ENCODE measurements around the gene ARHGAP44.
"Not testable (repeated sequence)": the region's sequence is repeated elsewhere in the genome, so short reads cannot be mapped to it uniquely, and the experiment has no call there.

Gene ARHGAP44

GRCh38 chr17:12815642-12816141 is 26.4 kb downstream of the ARHGAP44 start:
- DNase-seq = no peak

GRCh38 chr17:12821376-12821940 is 32.2 kb downstream of the ARHGAP44 start:
- DNase-seq = no peak

- DNase-seq = no peak
These were observed 37.1 kb downstream of the ARHGAP44 start for GRCh38 chr17:12826431-12826830.

GRCh38 chr17:12830777-12831247 is 41.5 kb downstream of the ARHGAP44 start:
- DNase-seq = no peak

GRCh38 chr17:12831839-12832238 is 42.5 kb downstream of the ARHGAP44 start:
- DNase-seq = no peak

GRCh38 chr17:12839042-12839441 is 49.7 kb downstream of the ARHGAP44 start:
- no peak for DNase-seq

GRCh38 chr17:12842936-12843335 is 53.6 kb downstream of the ARHGAP44 start:
- DNase-seq = no peak

GRCh38 chr17:12850996-12851395 is 61.7 kb downstream of the ARHGAP44 start:
- DNase-seq = no peak

- DNase-seq = no peak
These were observed 62.7 kb downstream of the ARHGAP44 start for GRCh38 chr17:12851901-12852435.

GRCh38 chr17:12853921-12854320 is 64.6 kb downstream of the ARHGAP44 start:
- DNase-seq = no peak

- no peak for DNase-seq
These were observed 67.1 kb downstream of the ARHGAP44 start for GRCh38 chr17:12856416-12856815.

GRCh38 chr17:12857592-12857991 is 68.3 kb downstream of the ARHGAP44 start:
- DNase-seq = no peak

GRCh38 chr17:12859520-12859919 is 70.2 kb downstream of the ARHGAP44 start:
- no peak for DNase-seq

GRCh38 chr17:12865769-12866168 is 76.5 kb downstream of the ARHGAP44 start:
- no peak for DNase-seq

- DNase-seq = no peak
These were observed 76.9 kb downstream of the ARHGAP44 start for GRCh38 chr17:12866244-12866643.

GRCh38 chr17:12867726-12868125 is 78.4 kb downstream of the ARHGAP44 start:
- DNase-seq = no peak

- not testable (repeated sequence) for DNase-seq
These were observed 84.3 kb downstream of the ARHGAP44 start for GRCh38 chr17:12873415-12874125.

GRCh38 chr17:12877953-12878669 is 88.8 kb downstream of the ARHGAP44 start:
- no peak for DNase-seq

GRCh38 chr17:12879096-12879495 is 89.8 kb downstream of the ARHGAP44 start:
- DNase-seq = not testable (repeated sequence)

GRCh38 chr17:12883472-12883871 is 94.2 kb downstream of the ARHGAP44 start:
- no peak for DNase-seq

- no peak for DNase-seq
These were observed 97.8 kb downstream of the ARHGAP44 start for GRCh38 chr17:12887088-12887487.

- no peak for DNase-seq
These were observed 107.0 kb downstream of the ARHGAP44 start for GRCh38 chr17:12896180-12896785.

GRCh38 chr17:12898110-12898509 is 108.8 kb downstream of the ARHGAP44 start:
- no peak for DNase-seq
